Measurements from ENCODE around the gene TAT. TPM values are rescaled to one million over a fixed set of nuclear protein-coding genes. Genes with fewer than 3 reads are reported as not detected.

The TAT gene
- total RNA-seq, 2 donors from 2014 or later: not detected

DNA sequence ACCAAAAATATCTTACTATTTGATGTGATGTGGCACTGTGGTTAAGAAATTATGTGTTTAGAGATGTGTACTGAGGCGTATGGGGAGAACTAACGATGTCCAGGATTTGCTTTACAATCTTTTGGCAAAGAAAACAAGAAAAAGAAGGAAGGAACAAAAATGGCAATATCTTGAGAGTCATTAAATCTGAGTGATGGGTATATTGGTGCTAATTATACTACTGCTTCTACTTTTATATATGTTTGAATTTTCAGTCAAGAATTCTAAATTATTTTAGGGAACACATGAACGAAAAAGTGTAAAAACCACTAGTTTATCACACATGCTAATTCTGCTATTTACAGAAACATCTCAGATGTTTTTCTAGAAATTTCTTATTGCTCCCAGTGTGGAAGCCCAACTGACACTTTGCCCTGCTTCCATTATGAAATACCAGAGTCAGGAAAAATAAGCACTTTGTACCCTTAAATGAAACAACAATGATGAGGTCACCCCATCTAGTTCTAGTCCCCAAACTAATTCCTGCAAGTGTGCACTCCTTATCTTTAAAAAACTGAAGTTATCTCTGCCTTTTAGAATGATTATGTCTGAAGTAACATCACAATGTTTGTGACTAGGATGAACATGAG is 18.8 kb downstream of the TAT start:
- Histone ChIP-seq H3K27ac (no peak overlapping the region), H3K36me3 (replicated peaks in 1 of 2; ENCODE audit: insufficient read depth in 1 of 2, low read depth in 2 of 2) (no peaks in the 10 kb centered on the region), H3K9me3 (no peaks in the 10 kb centered on the region), H3K4me3 (no peak overlapping the region), H3K4me1 (no peaks in the 10 kb centered on the region), H3K27me3 (no peaks in the 10 kb centered on the region)
- WGBS, 2 donors: 51 to 55% methylated on average over 3 of the region's 3 CpGs
- no peak for DNase-seq
- no peak for TF ChIP-seq POLR2A (IDR thresholded peaks at IDR 0.05)
- TF ChIP-seq, protein P1, sequence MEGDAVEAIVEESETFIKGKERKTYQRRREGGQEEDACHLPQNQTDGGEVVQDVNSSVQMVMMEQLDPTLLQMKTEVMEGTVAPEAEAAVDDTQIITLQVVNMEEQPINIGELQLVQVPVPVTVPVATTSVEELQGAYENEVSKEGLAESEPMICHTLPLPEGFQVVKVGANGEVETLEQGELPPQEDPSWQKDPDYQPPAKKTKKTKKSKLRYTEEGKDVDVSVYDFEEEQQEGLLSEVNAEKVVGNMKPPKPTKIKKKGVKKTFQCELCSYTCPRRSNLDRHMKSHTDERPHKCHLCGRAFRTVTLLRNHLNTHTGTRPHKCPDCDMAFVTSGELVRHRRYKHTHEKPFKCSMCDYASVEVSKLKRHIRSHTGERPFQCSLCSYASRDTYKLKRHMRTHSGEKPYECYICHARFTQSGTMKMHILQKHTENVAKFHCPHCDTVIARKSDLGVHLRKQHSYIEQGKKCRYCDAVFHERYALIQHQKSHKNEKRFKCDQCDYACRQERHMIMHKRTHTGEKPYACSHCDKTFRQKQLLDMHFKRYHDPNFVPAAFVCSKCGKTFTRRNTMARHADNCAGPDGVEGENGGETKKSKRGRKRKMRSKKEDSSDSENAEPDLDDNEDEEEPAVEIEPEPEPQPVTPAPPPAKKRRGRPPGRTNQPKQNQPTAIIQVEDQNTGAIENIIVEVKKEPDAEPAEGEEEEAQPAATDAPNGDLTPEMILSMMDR (IDR thresholded peaks at IDR 0.05): no peak
- ATAC-seq: no peak
- intact Hi-C loops (cut with DNase I): no loop called here

DNA sequence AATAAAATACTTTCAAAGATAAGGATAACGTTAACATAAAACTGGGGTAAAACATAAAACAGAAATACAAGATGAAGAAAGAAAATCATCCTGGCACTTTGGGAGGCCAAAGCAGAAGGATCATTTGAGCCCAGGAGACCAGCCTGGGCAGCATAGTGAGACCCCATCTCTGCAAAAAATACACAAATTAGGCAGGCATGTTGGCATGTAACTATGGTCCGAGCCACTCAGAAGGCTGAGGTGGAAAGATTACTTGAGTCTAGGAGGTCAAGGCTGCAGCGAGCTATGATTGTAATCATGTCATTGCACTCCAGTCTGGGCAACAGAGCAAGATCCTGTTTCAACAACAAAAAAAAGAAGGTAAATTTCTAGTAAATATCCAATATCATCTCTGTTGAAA is 19.6 kb downstream of the TAT start:
- ATAC-seq (no peak), DNase-seq (no peak)
- no peak overlapping the region for H3K27ac ChIP-seq
- intact Hi-C loops (cut with DNase I): no loop called here
- H3K4me1 ChIP-seq: no peaks in the 10 kb centered on the region
- no peaks in the 10 kb centered on the region for H3K9me3 ChIP-seq
- no peaks in the 10 kb centered on the region for H3K36me3 ChIP-seq (replicated peaks in 1 of 2; ENCODE audit: insufficient read depth in 1 of 2, low read depth in 2 of 2)
- WGBS, 2 donors: 52 to 57% methylated on average over 3 of the region's 3 CpGs
- H3K4me3 ChIP-seq: no peak overlapping the region
- no peaks in the 10 kb centered on the region for H3K27me3 ChIP-seq
- TF ChIP-seq, protein P1 (IDR thresholded peaks at IDR 0.05): no peak

DNA sequence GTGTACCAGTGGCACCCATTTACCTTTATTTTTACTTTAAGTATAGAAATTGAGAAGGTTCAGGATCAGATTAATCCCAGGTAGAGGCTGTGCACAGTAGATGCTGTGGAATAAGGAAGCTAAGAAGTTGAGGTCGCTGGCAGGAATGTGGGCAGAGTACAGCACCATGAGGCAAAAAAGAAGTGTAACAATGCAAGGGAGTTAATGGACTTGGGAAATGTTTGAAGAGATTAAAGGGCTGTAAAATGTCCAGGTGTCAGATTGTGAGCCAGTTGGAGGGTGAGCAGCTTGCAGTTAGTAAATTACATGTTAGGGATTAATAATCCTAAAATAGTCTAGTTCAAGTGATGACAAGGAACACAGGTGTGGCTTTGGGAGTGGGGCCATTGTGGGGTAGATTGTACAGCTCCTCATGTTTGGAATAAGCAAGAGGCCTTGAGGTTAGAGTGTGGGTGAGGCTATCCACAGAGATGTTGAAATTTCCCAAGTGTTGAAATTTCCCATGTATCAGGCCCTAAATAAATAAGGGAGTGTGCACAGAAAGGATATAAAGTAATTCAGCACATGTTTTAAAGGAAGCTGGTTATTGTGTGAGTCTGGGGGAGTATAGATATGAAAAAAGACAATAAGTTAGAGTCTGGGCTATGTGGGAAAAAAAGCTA is 21.5 kb downstream of the TAT start:
- Histone ChIP-seq H3K9me3 (no peaks in the 10 kb centered on the region), H3K27ac (no peak overlapping the region), H3K4me1 (no peaks in the 10 kb centered on the region), H3K36me3 (replicated peaks in 1 of 2; ENCODE audit: insufficient read depth in 1 of 2, low read depth in 2 of 2) (no peaks in the 10 kb centered on the region), H3K4me3 (no peak overlapping the region), H3K27me3 (no peaks in the 10 kb centered on the region)
- no peak for ATAC-seq
- DNase-seq: no peak
- intact Hi-C loops (cut with DNase I): no loop called here
- 78 to 82% methylated on average over 1 of the region's 1 CpG for WGBS, 2 donors
- TF ChIP-seq, protein P1 (IDR thresholded peaks at IDR 0.05): no peak
- TF ChIP-seq POLR2A (IDR thresholded peaks at IDR 0.05): no peak

DNA sequence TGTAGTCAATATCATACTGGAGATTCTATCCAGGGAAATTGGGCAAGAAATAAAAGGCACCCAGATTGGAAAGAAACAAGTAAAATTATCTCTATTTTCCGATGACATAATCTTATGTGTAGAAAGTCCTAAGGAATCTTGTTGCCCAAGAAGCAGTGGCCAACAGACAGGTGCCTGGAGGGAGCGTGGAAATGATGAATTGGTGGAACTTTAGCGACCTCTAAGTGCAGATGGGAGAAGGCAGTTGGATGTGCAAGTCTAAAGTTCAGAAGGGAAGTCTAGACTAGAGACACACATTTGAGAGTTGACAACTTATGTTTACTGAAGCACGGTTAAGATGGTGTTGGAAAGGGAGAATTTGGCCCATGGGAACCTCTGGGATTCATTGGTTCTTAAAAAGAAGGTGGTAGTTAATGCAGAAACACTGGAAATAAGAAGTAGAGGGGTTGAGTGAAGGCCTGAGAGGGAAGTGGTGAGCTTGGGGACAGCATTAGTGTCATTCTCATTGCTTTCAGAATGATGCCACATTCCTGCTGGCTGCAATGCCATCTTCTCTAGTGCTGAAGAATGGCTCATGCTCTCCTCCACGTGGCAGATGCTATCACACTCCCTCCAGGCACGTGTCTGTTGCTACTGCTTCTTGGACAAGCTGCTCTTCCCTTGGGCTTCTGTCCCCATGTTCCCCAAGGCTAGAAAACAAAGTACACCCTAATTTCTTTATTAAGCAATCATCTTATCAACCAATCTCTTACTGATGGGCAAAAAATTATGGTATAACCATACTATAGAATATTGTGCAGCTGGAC is 24.0 kb downstream of the TAT start:
- H3K36me3 ChIP-seq (replicated peaks in 1 of 2; ENCODE audit: insufficient read depth in 1 of 2, low read depth in 2 of 2): no peaks in the 10 kb centered on the region
- 46 to 60% methylated on average over 6 of the region's 6 CpGs for WGBS, 2 donors
- no peaks in the 10 kb centered on the region for H3K9me3 ChIP-seq
- intact Hi-C loops (cut with DNase I): no loop called here
- peaks cover 11% of the 10 kb centered on the region for H3K4me1 ChIP-seq
- no peak for ATAC-seq
- DNase-seq: no peak
- TF ChIP-seq, protein P1 (IDR thresholded peaks at IDR 0.05): no peak
- no peak for TF ChIP-seq POLR2A (IDR thresholded peaks at IDR 0.05)
- H3K27ac ChIP-seq: no peak overlapping the region
- H3K4me3 ChIP-seq: no peak overlapping the region
- H3K27me3 ChIP-seq: no peaks in the 10 kb centered on the region

Measured in body of pancreas (tissue), 4 donors.